Glutamatergic neuron (in vitro differentiated cells): ENCODE results near the gene GALNT5. TPM values are rescaled to one million over a fixed set of nuclear protein-coding genes. Genes with fewer than 3 reads are reported as not detected.
A peak's percentile ranks its signal among the peaks of the same experiment; 100 is the strongest.

ENCODE experiments used
- DNase-seq: peaks from one replicate; pipeline ENCODE4 v3.0.0; 2022
- H3K27ac Mint-ChIP-seq: one replicate; pipeline ENCODE4 v1.8.0; 2020; ENCODE audit warnings: mild to moderate bottlenecking, mixed read lengths, inconsistent platforms; ENCODE audit not compliant: unreplicated experiment
- H3K27me3 Mint-ChIP-seq: one replicate; pipeline ENCODE4 v1.8.0; 2020; ENCODE audit warnings: mild to moderate bottlenecking, moderate library complexity, mixed read lengths, inconsistent platforms; ENCODE audit not compliant: unreplicated experiment
- H3K36me3 Mint-ChIP-seq: one replicate; pipeline ENCODE4 v1.8.0; 2020; ENCODE audit warnings: mild to moderate bottlenecking, mixed read lengths, inconsistent platforms; ENCODE audit not compliant: unreplicated experiment
- H3K4me1 Mint-ChIP-seq: one replicate; pipeline ENCODE4 v1.8.0; 2020; ENCODE audit warnings: mild to moderate bottlenecking, low read depth, mixed read lengths, inconsistent platforms; ENCODE audit not compliant: unreplicated experiment
- H3K4me3 Mint-ChIP-seq: one replicate; pipeline ENCODE4 v1.8.0; 2020; ENCODE audit warnings: mild to moderate bottlenecking, mixed read lengths, inconsistent platforms; ENCODE audit not compliant: unreplicated experiment
- H3K9me3 Mint-ChIP-seq: one replicate; pipeline ENCODE4 v1.8.0; 2020; ENCODE audit warnings: mild to moderate bottlenecking, moderate library complexity, mixed read lengths, inconsistent platforms; ENCODE audit not compliant: unreplicated experiment
- total RNA-seq: library from RNA; stranded (reverse); fragmentation: NEBNext Ultra II Directional; extraction: Animal tissue kit (Norgen Biotek cat#: 25700); gene quantifications from one replicate; pipeline ENCODE4 v1.2.1, GENCODE V29; 2021; ENCODE audit not compliant: unreplicated experiment
- TF ChIP-seq, protein P1 (sequence below): fragments of 200-600 bp; sonication (generic); IDR thresholded peaks from one replicate; pipeline ENCODE4 v1.5.0; 2021; ENCODE audit not compliant: partially characterized antibody, unreplicated experiment

GALNT5 gene
- total RNA-seq, 1 donor from 2014 or later, result 0.10 TPM

DNA sequence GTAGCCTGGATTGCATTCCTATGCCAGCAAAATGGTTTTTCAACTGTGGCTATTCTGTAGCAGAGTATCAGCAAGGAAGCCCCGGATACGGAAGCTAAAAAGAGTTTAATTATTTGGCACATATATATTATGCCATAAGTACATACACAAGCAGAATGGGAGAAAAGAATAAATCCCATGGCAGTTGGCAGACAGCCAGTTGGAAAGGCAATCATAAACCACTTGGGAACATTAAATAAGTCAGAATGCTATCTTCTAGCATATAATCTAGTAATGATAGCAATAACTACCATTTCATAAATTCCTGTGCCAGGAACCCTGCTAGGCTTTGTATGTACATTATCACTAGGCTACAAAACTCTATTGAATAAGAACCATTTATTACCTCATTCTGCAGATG is 26.0 kb downstream of the GALNT5 start:
- Mint-ChIP-seq H3K36me3 (peaks cover 16% of the 10 kb centered on the region), H3K27me3 (peaks cover 2% of the 10 kb centered on the region), H3K4me3 (no peak overlapping the region), H3K9me3 (peaks cover under 1% of the 10 kb centered on the region), H3K4me1 (no peaks in the 10 kb centered on the region), H3K27ac (no peak overlapping the region)
- no peak for DNase-seq
- TF ChIP-seq, protein P1, sequence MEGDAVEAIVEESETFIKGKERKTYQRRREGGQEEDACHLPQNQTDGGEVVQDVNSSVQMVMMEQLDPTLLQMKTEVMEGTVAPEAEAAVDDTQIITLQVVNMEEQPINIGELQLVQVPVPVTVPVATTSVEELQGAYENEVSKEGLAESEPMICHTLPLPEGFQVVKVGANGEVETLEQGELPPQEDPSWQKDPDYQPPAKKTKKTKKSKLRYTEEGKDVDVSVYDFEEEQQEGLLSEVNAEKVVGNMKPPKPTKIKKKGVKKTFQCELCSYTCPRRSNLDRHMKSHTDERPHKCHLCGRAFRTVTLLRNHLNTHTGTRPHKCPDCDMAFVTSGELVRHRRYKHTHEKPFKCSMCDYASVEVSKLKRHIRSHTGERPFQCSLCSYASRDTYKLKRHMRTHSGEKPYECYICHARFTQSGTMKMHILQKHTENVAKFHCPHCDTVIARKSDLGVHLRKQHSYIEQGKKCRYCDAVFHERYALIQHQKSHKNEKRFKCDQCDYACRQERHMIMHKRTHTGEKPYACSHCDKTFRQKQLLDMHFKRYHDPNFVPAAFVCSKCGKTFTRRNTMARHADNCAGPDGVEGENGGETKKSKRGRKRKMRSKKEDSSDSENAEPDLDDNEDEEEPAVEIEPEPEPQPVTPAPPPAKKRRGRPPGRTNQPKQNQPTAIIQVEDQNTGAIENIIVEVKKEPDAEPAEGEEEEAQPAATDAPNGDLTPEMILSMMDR, result no peak

DNA sequence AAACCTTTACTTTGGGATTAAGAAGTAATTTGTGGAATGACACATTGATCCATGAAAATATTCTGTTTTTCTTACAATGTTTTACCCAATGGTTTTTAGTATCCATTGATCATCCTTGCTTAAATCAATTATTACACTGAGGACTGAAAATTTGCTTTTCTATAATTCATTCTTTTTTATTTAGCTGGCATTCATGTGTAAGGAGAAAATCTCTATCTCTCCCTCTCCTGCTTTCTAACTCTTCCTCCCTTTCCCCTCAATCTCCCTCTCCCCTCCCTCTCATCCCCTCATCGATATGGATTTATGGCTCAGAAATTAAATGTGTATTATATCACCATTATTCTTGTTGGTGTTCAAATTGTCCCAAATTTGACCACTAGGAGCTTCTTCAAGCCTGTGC is 29.7 kb downstream of the GALNT5 start:
- H3K9me3 Mint-ChIP-seq, result no peaks in the 10 kb centered on the region
- DNase-seq, result no peak
- H3K4me3 Mint-ChIP-seq, result no peak overlapping the region
- H3K36me3 Mint-ChIP-seq, result no peaks in the 10 kb centered on the region
- H3K27me3 Mint-ChIP-seq, result no peaks in the 10 kb centered on the region
- H3K4me1 Mint-ChIP-seq, result no peaks in the 10 kb centered on the region
- no peak overlapping the region for H3K27ac Mint-ChIP-seq
- TF ChIP-seq, protein P1, result peak; percentile 17

DNA sequence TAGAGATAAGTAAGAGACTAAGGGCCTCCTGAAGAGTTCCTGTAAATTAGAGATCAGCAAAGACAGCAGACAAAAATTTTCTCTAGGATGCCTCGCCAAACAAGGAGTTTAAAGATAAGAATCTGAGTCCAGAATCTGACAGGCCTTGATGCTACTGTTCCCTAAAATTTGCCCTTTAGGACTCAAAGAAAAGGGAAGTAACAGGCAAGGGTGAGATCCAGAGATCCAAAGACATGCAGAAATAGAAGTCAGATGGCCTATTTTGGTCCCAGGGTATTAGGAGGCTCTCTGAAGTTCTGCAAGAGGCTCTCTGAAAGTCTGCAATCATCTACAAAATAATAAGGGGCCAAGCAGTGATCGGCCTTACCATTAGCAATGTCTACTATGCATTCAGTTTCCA is 33.0 kb downstream of the GALNT5 start:
- TF ChIP-seq, protein P1, result no peak
- no peak overlapping the region for H3K27ac Mint-ChIP-seq

DNA sequence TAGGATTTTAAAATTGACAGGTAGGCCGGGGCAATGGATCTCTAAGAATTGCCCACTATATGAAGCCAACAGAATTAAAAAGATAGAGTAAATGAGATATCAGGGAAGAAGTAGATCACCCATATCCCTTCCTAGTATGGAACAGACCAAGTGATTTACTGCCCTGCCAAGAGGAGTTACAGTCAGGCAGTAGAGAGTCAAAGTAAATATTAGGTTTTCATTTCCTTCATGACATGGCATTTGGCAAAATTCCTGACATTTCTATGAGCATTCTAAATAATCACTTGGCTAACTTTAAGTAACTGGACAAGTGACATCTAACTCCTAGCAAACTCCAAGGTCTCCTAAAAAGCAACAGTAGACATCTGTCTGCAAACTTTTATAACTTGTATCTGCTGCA is 33.5 kb downstream of the GALNT5 start:
- TF ChIP-seq, protein P1, result no peak
- Mint-ChIP-seq H3K27me3 (no peaks in the 10 kb centered on the region), H3K9me3 (no peaks in the 10 kb centered on the region), H3K4me3 (no peak overlapping the region), H3K27ac (no peak overlapping the region), H3K4me1 (no peaks in the 10 kb centered on the region), H3K36me3 (no peaks in the 10 kb centered on the region)
- DNase-seq, result no peak

More for the DNA sequence above, 33.0 kb downstream of the GALNT5 start:
- Mint-ChIP-seq H3K9me3 (no peaks in the 10 kb centered on the region), H3K36me3 (no peaks in the 10 kb centered on the region), H3K4me3 (no peak overlapping the region), H3K4me1 (no peaks in the 10 kb centered on the region), H3K27me3 (no peaks in the 10 kb centered on the region)
- no peak for DNase-seq

DNA sequence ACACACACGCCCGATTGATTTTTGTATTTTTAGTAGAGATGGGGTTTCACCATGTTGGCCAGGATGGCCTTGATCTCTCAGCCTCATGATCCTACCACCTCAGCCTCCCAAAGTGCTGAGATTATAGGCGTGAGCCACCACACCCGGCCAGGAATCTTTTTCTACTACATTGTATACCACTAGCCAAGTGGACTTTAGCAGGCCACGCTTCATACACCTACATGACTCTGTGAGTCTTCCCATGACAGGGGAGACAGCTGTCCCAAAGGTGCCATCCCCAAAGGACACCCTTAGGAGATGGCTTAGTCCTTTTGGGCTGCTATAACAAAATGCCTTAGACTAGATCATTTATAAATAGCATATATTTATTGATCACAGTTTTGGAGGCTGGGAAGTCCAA is 35.3 kb downstream of the GALNT5 start:
- H3K4me1 Mint-ChIP-seq, result no peaks in the 10 kb centered on the region
- no peaks in the 10 kb centered on the region for H3K9me3 Mint-ChIP-seq
- H3K36me3 Mint-ChIP-seq, result no peaks in the 10 kb centered on the region
- TF ChIP-seq, protein P1, result no peak
- H3K4me3 Mint-ChIP-seq, result no peak overlapping the region
- H3K27ac Mint-ChIP-seq, result no peak overlapping the region
- H3K27me3 Mint-ChIP-seq, result no peaks in the 10 kb centered on the region
- DNase-seq, result no peak
